Epithelial cell of prostate (primary cell): ENCODE results near the gene CLDN19.
"Not testable (repeated sequence)": the region's sequence is repeated elsewhere in the genome, so short reads cannot be mapped to it uniquely, and the experiment has no call there.

Experiments used
- DNase-seq: peaks from one replicate; pipeline ENCODE4 v3.0.0-alpha.2; 2011; ENCODE audit warnings: low read depth, low spot score
- H3K27ac ChIP-seq: fragments of 450-650 bp; 2 replicates; pipeline ENCODE4 v1.5.1; 2017; ENCODE audit warnings: mild to moderate bottlenecking

The CLDN19 gene

DNA sequence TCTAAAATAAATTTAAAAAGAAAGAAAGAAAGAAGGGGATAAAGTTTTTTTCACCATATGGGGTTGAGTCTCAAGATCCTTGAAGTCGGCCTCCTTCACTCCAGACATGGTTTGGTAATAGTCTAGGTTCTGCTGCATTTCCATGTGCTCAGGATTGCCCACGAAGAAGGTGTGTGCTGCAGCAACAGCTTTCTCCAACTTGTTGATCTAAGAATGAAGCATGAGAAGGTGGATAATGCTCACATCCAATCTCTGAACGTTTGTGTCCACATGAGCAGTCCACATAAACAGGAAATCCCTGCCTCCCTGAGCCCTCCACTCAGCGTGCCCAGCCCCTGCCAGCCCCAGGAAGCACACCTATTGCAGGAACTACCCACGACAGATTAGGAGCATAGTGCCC, 22.2 kb upstream of the CLDN19 start:
- no peak for DNase-seq
- H3K27ac ChIP-seq: no peak overlapping the region

DNA sequence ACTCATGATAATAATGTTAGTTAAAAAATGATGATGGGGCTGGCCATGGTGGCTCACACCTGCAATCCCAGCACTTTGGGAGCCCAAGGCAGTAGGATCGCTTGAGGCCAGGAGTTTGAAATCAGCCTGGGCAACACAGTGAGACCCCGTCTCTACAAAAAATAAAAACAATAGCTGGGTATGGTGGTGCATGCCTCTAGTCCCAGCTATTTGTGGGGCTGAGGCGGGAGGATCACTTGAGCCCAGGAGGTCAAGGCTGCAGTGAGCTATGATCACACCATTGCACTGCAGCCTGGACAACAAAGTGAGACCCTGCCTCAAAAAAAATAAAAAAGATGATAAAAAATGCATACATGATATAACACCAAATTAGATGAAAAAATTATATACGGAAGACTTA, 21.5 kb upstream of the CLDN19 start:
- no peak overlapping the region for H3K27ac ChIP-seq
- DNase-seq: no peak

DNA sequence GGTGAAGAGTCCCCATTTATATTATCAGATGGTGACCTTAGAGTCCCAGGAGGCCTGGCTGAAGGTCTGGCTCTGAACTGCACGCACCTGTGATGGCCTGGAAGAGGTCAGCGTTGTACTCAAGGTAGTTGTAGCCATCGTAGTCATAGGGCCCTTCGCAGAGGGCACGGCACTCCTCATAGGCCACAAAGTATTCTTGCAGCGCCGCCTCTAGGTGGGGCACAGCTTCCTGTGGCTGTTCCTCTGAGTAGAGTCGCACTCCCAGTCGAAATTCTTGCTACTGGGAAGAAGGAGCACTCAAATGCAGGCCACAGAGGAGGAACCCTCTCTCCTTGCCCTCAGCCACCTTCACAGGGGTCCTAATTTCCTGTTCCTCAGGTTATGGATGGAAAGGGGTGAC, 19.1 kb upstream of the CLDN19 start:
- no peak overlapping the region for H3K27ac ChIP-seq
- DNase-seq: no peak

DNA sequence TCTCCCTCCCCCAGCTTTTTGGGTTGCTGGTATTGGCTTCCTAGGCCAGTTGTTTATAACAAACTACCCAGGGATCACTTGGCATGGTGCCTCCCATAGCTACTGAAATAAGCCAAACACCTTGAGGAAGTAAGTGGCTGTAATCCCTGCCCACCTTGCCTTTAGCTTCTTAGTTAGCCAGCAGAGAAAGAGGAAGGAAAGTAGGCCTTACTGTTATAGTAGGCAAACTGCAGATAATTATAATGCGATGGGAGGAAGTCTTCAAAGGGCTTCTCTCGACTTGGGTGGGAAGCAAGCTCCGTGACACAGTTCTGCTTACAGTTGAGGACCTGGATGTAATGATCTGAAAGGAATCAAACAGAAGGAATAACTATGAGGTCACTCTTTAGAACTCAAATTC, 18.6 kb upstream of the CLDN19 start:
- no peak for DNase-seq
- H3K27ac ChIP-seq: no peak overlapping the region

DNA sequence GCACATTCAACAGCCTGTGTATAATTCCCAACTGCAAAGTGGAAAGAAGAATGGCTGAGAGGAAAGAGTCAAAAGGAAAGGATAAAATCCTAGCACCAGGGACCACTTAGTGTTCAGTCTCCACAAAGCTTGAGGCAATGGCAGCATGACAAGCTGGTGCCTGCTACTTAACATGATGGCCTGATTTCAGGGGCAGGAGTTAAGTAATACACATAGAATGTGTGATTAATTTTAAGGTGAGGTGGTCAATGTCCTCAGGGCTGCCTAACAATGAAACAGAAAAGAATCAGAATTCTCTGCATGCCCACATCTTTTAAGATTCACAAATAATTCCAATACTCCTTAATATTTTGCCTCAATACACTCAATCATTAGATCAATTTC, 17.8 kb upstream of the CLDN19 start:
- H3K27ac ChIP-seq: no peak overlapping the region
- DNase-seq: no peak

DNA sequence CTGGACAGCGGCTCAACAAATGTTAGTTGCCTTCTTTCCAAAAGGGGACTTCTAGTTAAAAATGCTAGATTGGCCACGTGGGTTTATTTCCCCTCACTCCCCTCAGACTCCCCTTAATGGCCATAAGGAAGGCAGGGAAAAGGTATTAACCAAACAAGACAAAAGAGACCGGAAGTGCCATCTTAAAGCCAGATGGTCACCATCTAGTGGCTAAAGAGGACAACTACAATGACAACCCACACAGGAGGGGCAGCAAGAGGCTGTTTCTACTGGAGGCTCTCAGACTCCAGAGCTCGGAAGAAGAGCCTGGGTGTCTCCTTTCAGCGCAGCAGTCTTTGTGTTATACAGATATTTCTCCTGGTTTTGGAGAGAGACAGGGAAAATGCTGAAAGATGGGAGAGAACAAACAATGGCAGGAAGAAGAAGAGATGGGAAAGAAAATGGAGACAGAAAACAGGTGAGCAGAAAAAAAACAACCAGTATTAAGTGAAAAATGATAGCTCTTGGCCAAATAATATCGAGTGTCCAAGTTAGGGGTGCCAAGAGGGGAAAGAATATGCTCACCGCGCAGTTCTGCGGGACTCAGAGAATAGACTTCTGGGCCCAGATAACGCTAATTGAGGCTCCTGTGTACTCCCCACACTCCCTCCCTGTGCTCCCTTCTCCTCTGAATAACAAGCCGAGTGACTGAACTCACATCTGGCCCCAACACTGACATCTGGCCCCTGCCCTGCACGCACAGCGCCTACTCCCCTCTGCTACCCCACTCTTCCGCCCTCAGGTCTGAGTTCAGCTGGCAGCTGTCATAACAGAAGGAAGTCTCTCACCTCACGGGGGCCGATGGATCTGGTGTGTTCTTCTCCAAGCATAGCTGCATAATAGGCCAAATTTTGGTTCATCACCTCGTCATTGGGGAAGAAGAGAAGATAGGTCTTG, 17.2 kb upstream of the CLDN19 start:
- DNase-seq: no peak
- H3K27ac ChIP-seq: no peak overlapping the region

DNA sequence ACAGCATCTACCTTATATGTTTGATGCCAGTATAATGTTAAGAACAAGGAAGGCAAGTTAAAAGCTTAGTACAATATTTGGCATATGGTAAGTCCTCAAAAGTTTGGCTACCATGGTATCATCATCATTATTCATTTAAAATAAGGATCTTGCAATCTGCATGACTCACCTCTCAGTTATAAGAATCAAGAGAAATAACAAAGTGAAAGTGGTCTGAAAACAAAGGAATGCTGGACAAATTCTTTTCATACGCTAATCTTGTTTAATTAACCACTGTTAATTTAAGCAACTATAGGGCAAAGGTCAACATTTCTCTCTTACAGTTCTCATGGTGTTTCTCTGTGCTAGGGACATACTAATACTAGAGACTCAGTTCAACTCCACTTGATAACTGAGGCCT, 13.0 kb upstream of the CLDN19 start:
- H3K27ac ChIP-seq: no peak overlapping the region
- no peak for DNase-seq

DNA sequence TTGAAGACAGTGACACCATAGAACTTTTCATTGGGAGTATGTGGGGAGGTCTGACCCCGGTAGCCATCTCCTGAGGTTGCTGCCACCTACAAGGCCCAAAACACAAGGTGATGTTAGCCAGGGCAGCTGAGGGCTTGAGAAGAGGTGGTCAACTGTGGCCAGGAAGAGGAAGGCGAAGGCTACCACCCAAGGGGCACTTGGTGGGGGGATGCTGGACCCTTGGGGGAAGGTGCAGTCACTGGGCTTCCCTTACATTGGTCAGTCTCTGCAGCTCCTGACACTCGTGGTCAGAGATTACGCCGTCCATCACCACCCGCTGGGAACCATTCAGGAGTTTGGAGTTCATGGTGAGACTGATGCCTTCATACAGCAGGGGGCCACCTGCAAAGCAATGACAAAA, 12.2 kb upstream of the CLDN19 start:
- no peak overlapping the region for H3K27ac ChIP-seq

DNA sequence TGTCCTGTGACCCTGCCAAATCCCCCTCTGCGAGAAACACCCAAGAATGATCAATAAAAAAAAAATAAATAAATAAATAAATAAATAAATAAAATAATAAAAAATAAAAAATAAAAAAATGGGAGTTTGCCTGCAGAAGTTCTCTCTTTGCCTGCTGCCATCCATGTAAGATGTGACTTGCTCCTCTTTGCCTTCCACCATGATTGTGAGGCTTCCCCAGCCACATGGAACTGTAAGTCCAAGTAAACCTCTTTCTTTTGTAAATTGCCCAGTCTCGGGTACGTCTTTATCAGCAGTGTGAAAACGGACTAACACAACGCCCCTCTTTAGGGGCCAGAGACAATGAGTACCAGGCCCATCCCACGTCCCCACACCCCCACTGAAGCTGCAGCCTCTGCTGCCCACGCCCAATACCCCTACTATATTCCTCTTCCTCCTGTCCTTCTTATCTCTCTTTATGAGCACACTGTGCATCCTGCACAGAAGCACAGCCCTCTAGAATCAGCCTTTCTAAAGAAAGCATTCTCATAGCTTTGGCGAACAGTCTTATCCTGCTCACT, 11.6 kb upstream of the CLDN19 start:
- not testable (repeated sequence) for H3K27ac ChIP-seq, DNase-seq

More for the DNA sequence above, 12.2 kb upstream of the CLDN19 start:
- DNase-seq: no peak

DNA sequence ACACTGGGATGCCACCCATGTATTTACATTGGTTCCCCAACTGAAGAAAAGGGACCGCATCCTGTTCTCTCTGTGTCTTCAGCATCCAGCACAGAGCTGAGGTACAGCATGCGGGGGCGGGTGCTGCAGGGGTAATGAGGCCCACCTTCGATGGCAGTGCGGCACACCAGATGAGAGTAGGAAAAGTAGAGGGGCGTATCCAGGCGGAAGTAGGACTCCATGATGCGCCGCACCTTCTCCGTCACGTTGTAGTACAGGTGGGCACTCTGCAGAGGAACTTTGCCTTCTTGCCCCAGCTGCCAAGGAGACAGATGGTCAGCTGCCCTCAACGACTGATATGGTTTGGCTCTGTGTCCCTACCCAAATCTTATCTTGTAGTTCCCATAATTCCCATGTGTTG, 10.0 kb upstream of the CLDN19 start:
- no peak for DNase-seq
- H3K27ac ChIP-seq: no peak overlapping the region

DNA sequence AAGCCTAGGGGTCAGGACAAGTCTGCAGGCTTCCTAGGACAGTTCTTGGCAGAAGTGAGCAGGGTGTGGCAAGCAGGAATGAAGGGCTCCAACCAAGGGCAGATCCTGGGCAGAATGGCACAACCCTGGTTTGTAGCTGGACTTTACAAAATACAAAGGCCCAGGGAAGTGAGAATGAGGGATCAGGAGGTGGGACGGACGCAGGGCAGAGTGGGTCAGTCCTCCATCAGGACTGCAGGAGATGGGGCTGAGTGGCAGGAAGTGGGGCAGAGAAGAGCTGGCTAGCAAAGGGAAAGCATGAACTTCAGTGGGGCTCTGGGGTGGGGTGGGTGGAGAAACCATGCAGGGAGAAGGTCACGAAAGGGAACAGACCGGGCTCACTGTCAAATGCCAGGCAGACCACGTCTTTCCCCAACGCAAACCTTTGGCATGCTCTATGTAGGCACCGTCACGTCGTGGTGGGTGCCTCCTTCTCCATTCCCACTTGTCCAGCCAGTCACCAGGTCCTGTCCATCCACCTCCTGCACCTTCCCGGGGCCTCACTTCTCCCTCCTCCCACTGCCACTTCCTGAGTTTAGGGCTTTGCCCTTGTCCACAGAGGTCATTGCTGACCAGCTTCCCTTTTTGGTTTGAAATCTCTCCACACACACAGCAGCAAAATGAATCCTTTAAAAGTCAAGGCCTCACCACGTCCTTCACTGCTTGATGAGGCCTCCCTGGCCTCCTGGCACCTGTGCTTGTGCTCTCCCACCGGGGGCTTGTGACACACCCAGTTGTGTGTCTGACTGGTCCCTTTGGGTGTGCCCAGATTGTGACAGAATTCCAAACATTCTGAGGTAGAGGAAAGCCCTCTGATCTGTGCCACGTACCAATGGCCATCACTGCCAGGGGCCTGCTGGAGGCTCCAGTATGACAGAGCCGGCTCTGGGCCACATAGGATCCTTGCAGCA, 8.7 kb upstream of the CLDN19 start:
- no peak overlapping the region for H3K27ac ChIP-seq
- DNase-seq: no peak

DNA sequence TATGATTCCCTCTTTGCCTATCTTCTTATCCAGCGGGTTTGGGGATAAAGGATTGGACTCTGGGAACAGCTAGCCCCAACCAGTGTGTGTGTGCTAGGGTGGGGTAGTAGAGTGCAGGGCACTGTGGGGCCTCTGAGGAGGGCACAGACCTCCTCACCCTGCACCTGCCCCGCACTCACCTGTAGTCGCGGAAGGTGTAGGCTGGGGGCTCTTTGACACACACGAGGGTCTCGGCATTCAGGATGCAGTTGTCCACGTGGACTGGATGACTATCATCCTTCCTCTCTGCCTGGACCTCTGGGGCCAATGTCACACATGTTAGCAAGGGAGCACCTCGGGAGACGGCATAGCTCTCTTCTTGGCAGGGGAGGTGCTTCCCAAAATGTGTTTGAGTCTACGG, 8.0 kb upstream of the CLDN19 start:
- H3K27ac ChIP-seq: no peak overlapping the region
- no peak for DNase-seq

DNA sequence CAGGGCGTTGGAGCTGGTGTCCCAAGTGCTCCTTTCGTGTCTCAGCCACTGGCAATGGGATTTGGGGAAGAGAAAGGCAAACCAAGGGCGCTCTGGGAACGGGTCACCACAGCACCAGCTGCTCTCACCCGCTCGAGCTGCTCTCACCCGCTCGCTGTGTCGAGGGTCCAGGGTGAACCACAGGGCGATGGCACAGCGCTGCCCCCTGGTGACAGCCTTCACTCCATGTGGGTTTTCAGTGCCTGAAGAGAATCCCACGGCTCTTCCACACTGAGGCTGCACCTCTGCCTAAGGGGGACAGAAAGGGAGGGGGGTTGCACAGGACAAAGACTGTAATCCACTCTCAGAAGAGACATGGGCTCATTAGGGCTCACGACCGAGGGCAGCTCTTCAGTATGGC, 7.1 kb upstream of the CLDN19 start:
- no peak overlapping the region for H3K27ac ChIP-seq
- DNase-seq: no peak

DNA sequence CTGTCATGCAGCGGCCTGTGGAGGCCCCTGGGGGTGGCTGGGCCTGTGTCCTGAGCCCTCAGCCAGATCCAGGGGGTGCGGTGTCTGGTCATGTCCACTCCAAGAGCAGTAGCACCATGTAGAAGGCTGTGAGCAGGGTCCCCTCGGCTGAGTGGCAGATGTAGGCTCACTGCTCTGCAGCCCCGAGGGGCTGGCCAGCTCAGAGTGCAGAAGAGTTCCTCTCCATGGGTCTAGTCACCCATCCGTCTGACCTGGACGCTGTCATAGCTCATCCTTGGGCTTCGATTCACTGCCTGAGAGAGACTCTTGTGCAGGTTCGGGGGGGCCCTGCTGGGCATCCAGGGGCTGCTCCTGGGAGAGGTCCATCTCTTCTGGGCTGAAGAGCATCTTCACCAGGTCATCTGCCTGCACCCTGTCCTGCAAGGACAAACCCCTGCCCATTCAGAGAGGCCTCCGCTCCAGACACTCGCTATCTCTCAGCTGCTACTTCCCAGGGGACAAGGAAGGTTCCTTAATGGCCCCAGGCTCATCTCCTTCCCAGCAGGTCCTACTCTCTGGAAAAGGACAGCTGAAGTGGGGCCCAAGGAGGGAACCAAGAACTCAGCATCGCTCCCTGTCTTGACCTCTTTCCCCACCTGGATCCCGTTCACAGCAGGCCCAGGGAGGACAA, 6.5 kb upstream of the CLDN19 start:
- no peak overlapping the region for H3K27ac ChIP-seq
- no peak for DNase-seq

DNA sequence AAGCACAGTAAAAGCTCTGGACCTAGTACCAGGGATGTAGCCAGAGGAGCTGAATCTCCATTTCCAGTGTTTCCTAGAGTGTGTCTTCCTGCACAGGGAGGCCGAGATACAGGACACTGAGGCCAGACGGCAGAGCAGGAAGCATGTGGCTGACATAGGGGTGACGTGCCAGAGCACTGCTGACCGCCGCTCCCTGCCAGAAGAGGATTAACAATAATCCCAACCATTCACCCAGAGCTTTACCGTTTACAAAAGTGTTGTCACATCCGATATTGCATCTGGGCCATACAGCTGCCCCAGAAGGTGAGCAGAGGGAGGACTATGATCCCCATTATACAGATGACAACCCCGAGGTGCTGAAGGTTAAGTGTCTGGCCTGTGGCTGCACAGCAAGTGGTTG, 5.8 kb upstream of the CLDN19 start:
- DNase-seq: no peak

DNA sequence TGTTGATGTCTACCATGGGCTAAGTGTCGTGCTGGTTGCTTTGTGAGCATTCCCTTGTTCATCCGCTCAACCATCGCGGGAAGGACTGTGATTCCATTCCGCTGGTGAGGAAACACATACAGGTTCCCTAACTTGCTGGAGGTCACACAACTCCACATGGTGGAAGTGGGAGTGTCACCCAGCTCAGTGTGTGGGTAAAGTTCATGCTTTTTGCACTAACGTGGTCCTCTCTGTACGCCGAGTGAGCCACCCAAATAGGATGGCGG, 4.0 kb upstream of the CLDN19 start:
- no peak overlapping the region for H3K27ac ChIP-seq
- DNase-seq: no peak

More for the DNA sequence above, 5.8 kb upstream of the CLDN19 start:
- H3K27ac ChIP-seq: no peak overlapping the region

DNA sequence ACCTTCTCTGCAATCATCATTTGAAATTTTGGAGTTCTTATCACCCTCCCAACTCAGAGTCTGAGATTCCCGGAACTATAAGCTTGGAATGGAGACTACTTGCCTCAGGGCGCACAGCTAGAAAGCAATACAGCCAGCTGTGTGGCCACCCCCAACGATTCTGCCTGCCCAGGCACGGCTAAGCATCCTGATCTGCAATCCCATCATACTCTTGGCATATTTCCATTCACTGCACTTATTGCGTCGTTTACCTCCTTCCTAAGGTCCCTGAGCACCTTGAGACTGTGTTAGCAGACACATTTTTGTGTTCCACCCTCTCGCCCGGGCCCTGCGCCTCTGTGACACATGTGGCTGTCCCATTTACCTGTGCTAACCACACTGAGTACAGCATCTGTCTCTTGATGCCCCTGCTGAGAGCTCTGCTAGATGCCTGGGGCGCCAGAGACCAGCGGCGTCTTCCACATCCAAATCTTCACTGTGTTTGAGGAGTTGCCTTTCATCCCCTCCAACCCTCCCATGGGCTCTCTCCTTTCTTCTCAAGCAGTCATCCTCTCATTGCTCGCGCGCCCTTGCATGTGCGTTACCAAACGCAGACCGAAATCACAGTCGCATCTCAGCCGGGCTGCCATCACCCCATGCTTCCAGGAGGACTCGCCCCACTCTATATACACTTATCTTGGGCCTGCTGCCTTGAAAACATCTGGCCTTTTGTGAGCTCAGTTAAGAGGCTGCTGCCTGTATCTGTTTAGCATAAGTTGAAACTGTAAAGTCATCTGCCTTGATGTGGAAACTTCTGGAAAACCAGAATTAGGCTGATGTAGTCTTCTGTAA, 3.5 kb upstream of the CLDN19 start:
- H3K27ac ChIP-seq: peak overlapping the region; percentile 56
- DNase-seq: peak; percentile 74

DNA sequence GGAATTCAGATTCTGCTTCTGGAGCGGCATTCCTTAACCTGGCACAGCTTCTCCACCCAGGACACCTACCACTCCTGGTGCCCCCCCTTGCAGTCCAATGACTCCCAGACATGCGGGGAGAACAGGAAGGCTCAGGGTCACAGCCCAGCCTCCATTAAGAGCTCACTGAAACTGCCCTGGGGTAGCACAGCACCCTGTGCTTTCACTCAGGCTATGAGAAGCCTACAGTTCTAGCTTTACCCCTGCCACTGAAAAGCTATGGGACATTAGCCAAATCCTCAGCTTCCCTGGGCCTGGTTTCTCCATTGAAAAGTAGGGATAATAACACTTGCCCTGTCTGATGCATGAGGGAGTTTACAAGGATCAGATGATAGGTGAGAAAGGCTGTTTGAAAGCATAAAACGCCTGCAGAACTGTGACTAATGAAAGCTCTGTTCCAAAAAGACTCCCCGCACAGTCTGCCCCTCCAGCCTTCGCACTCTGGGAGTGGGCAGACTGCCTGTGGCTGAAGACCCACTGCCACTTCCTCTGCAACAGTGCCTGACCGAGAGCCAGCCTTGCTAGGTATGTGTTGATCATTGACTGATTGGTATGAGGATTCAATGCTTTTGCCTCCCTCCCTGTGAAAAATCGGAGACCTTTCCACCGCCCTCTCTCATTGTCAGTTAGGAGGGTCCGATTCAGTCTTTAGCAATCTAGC, 2.7 kb upstream of the CLDN19 start:
- DNase-seq: no peak
- H3K27ac ChIP-seq: peak overlapping the region; percentile 56

DNA sequence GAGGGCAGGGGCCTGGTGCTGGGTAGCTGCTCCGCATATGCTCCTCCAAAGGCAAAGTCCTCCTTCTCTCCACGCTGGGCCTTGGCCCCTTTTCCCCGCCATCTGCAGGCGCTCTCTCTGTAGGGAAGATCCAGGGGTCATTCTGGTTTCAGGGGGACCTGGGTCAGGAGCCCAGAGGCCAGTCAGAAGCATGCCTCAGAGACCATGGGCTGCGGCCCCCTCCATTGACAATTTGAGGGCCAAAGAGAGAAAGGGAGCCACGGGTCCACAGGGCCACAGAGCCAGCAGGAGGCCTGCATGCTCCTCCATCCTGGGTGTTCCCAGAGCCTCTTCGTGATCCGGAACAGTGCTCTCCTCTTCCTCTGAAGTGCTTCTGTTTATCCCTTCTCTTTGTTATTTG, 2.1 kb upstream of the CLDN19 start:
- no peak overlapping the region for H3K27ac ChIP-seq

More for the DNA sequence above, 2.1 kb upstream of the CLDN19 start:
- no peak for DNase-seq
